ENCODE measurements around the gene FAM210A.

The FAM210A gene

DNA sequence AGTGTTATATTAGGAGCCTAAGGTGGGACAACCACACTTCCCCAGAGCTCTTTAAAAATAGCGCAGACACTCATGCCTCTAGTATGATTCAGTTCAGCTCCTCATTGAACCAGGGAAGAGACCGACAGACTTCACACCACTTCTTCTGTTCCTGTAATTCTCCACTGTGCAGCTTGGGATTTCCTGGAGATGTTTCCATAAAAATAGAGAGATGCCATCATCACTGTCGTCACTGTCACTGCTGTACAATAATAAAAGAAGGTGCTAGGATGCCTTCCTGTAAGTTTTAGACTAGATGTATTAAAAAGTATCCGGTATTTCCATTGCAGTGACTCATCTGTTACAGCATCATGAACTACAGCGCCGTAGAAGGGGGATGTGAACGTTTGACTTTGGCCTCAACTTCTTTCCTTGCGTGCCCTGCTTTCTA, 110.9 kb downstream of the FAM210A start:
- TF ChIP-seq GATA3 (IDR thresholded peaks at IDR 0.05; ENCODE audit: low read depth, low read length) (no peak), GATA2 (IDR thresholded peaks at IDR 0.05; ENCODE audit: low read depth, low read length) (no peak)

DNA sequence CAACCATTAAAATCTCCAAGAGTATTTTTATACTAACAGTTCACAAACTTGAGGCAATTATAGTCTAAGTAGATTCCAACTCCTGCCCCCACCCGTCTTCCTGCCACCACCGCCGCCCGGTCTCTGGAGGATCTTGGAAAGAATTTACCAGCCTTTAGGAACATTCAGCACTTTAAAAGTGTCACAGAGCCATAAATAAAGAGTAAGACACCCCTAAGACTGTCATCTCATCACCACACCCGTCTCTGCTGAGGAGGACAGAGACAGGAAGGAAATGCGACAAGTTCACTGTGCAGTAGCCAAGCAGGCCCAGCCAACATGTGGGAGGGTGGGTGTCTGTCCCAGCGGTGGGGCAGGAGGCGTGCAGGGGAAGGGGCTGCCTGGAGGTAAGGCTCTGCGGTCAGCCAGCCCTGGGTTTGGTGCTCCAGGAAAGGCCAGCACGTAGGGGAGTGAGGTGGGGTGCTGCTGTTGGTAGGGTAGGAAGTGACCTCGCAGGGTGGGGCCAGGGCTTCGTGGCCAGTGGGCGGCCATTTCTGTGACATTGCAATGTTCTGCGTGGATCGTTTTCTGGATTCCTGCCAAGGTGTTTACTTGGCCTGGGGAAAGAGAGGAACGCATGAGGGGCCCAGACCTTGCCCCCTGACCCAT, 111.6 kb downstream of the FAM210A start:
- no peak for TF ChIP-seq GATA2 (IDR thresholded peaks at IDR 0.05; ENCODE audit: low read depth, low read length)
- TF ChIP-seq GATA3 (IDR thresholded peaks at IDR 0.05; ENCODE audit: low read depth, low read length) = no peak

DNA sequence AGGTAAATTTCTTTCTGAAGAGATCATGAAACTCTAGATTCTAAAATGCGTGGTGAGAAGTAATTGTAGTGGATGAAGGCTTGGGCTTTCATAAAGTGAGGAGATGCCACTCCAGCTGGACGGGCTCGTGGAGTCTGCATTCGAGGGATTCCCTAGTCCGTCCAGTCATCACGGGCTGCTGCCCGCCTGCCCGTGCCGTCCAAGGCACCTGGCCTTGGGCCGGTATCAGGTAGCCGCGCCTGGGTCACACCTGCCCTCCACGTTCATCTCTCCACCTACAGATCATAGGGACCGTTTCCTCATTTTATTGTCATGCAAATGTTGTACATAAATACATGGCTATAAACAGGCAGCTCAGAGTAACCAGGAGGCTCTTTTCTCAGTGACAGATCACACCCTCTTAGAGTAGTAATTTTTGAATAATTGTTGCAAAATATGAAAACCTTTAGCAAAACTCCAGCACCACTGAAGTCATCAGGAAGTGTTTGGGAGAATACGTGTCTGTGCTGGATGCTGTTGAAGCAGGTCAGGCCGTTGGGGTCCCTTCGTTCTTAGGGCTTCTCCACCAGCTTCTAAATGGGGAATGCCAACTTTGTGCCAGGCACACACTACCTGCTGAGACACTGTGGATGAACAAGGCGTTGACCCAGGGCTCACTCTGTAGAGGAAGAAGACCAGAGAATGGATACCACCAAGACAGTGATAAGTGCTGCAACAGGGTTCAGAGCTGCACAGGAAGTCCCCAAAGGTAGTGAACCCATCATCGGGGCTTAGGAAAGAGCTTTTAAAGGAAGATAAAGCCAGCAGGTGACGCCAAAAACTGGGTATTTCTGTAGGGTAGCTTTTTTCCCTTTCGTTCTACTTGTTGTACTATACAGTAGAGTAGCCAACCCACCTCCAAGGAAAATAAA, 112.5 kb downstream of the FAM210A start:
- TF ChIP-seq GATA3 (IDR thresholded peaks at IDR 0.05; ENCODE audit: low read depth, low read length) (no peak), GATA2 (IDR thresholded peaks at IDR 0.05; ENCODE audit: low read depth, low read length) (no peak)

Measured in SH-SY5Y (cell line).